Inflammatory macrophage treated with lipopolysaccharide for 4 hours (primary cell): ENCODE data around the gene SERPINA4.

Experiments
- DNase-seq: peaks from one replicate; pipeline ENCODE4 v3.0.0-alpha.2; 2020

The SERPINA4 gene

GRCh38 chr14:94543449-94544124 is 17.7 kb upstream of the SERPINA4 start:
- no peak for DNase-seq

GRCh38 chr14:94544726-94545125 is 16.5 kb upstream of the SERPINA4 start:
- no peak for DNase-seq

DNA sequence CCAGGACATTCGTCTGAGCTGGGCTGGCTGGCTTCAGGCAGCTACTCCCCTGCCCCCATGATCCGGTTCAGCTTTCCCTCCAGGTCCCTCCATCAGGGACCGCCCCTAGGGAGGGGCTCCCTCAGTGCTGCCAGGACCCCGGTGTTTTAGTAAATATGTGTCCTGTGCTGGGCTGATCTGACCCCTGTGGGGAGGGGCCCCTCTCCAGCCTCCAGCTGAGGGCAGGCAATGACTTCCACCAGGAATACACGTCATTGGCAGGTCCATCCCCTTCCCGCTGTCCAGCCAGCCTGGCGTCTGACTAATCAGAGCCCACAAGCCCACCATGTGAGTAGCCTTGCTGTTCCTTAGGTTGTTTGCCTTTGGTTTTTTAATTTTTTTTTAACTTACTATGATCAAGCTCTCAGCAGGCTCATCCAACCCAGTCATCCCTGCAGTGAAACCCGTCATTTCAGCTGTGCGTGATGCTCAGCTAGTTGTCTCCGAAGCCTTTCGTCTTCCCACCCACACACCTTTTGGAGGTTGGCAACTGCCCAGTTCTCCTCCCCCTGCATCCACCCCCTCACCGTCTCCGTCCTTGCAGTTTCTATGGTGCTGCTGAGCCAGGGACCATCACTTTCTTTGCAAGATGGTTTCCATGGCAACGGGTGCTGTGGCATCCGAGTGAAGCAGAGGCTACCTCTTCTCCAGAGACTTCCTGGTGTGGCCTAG is 16.0 kb upstream of the SERPINA4 start:
- DNase-seq, result no peak

DNA sequence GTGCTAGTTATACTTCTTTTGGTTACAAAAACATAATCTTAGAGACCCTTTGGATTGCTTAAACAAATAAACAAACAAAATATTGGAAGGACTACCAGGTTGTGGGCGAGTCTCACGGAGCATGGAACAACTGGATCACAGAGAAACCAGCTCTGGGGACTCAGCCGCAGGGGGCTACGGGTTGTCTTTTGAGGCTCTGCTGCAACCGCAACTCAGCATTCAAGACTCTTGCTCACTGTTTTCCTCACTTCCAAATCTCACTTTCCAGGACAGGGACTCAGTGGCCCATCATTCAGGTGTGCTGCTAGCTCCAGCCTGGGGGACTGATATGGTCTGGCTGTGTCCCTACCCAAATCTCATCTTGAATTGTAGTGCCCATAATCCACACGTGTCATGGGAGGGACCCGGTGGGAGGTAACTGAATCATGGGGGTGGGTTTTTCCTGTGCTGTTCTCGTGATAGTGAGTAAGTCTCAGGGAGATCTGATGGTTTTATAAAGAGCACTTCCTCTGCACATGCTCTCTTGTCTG is 14.0 kb upstream of the SERPINA4 start:
- no peak for DNase-seq

GRCh38 chr14:94547726-94548125 is 13.5 kb upstream of the SERPINA4 start:
- no peak for DNase-seq

DNA sequence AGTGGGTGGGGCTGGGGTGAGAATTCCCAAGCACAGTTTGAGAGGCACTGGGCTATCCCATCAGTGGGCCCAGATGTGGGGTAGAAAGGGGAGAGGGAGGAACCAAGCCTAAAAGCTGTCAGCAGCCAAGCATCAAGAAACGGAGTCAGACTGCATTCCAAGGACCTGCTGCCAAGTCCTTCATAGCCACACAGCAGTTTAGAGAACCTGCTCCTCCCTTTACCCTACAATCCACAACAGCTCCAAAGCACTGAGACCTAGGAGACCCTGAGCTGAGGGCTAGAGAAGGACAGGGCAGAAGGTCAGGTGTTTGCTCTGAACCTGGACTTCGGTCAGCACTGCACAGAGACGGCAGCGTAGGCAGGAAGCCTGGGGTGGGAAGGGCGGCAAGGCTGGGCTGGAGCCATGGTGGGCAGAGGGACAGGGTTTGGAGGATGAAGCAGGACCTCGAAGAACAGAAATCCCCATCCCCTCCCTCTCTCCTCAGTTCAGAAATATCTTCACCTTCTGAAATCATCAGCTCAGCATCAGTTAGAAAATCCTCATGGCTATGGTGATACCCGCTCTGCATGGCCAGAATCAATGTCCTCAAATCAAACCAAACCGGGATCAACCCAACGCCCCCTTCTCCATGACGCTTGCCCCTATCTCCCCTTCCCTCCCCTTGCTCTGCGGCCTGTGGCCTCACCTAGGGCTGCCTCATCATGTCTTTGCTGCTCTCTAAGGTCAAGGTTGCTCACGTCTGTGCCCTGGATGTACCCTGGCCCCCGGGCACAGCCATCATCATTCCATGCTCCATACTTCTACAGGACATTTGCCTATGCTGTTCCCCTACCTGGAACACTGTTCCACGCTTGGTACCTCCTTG is 12.9 kb upstream of the SERPINA4 start:
- no peak for DNase-seq

- peak; percentile 27 for DNase-seq
These were observed 11.9 kb upstream of the SERPINA4 start for GRCh38 chr14:94548999-94549985.

GRCh38 chr14:94550041-94550440 is 11.2 kb upstream of the SERPINA4 start:
- no peak for DNase-seq

DNA sequence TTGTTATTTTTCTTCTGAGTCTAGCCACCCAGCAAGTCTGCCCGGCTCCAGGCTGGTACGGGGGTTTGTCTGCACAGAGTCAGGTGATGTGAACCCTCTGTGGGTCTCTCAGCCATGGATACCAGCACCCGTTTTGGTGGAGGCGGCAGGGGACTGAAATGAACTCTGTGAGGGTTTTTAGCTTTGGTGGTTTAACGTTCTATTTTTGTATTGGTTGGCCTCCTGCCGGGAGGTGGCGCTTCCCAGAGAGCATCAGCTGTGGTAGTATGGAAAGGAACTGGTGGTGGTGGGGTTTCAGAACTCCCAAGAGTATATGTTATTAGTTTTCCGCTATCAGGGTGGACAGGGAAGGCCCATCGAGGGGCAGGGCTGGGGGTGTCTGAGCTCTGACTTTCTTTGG is 5.3 kb upstream of the SERPINA4 start:
- no peak for DNase-seq

GRCh38 chr14:94557327-94557726 is 3.9 kb upstream of the SERPINA4 start:
- DNase-seq, result no peak

DNA sequence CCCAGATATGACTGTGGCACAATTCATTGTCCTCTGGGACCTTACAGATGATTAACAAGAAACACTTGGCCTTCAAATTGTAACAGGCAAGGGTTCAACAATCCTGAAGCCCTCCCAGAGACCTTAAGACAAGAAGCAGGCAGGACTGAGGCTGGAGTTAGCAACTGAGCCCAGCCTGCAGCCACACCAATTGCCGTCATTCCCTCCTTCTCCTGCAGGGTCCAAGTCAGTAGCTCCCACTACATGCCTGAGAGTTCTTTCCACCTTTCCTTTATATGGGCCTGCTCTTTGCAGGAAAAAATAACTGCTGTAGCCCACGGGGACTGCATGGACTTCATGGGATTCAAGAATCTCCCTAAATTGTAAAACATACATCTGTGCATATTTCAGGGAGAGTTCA is 2.4 kb upstream of the SERPINA4 start:
- DNase-seq, result no peak

GRCh38 chr14:94559638-94560290 is 1.5 kb upstream of the SERPINA4 start:
- no peak for DNase-seq

DNA sequence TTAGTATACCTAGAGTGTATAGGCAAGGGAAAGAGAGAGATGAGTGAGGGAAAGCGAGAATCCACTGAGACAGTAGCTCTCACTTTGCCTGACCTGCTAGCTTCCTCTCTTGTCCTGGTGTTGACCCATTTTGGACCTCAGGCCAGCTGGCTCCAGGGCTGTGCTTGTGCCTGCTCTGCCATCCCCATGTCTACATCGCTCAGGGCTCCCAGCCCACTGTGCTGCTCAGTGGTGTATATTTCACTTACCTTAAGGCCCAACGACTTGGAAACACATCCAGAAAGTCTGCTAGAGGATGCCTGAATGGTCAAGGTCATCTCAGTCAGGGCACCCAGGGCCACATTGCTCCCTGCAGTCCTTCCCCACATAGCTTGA is 964 bp upstream of the SERPINA4 start:
- no peak for DNase-seq

- DNase-seq, result no peak
These were observed 391 bp downstream of the SERPINA4 start for GRCh38 chr14:94561656-94562010.

- no peak for DNase-seq
These were observed 780 bp downstream of the SERPINA4 start for GRCh38 chr14:94562022-94562421.

GRCh38 chr14:94562941-94563883 is 2.0 kb downstream of the SERPINA4 start:
- DNase-seq, result no peak

GRCh38 chr14:94564381-94564780 is 3.1 kb downstream of the SERPINA4 start:
- no peak for DNase-seq

DNA sequence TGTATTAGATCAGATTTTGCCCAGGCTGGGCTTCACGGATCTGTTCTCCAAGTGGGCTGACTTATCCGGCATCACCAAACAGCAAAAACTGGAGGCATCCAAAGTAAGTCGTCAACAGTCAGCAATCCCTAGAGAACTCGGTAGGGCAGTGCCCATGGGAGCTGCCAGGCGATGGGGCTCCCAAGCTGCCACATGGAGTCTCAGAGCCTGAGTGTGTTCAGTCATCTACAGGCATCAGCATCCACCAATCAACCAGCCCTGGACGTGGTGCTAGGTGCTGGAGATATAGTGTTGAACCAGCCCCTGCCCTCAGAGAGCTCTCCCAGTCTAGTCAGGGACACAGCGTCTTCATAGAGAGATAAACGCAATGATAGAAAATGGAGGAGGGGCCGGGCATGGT is 6.9 kb downstream of the SERPINA4 start:
- no peak for DNase-seq

GRCh38 chr14:94569381-94570001 is 8.2 kb downstream of the SERPINA4 start:
- DNase-seq, result no peak

DNA sequence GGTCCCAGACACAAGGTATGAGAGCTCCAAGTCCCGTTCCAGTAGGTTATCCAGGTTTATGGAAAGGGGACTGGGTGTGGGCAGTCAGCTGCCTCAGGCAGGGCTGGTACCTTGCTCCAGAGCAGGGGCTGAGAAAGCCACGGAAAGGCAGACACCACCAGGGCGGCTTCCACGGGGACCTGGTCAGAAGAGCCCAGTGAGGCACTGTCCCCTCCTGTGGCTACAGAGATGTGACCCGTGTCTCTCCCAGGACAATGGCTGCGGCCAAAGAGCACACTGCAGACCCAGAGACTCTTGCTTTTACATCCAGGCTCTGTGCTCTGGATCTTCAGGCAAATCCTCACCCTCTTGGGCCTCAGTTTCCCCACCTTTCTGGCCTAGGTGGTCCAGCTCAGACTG is 8.8 kb downstream of the SERPINA4 start:
- no peak for DNase-seq
